Lower leg skin (tissue), 3 donors: ENCODE measurements around the gene PRDM15.

Experiments used
- POLR2A ChIP-seq, 2 donors: fragments of 450-650 bp; IDR thresholded peaks; one replicate each; pipeline ENCODE4 v1.6.1; 2016 to 2017; ENCODE audit warnings: antibody characterized with exemption in 2 of 2, mild to moderate bottlenecking in 1 of 2, moderate library complexity in 1 of 2
- TF ChIP-seq, protein P1 (sequence below), 3 donors: fragments of 450-650 bp; IDR thresholded peaks; one replicate each; pipeline ENCODE4 v1.5.1; 2016; ENCODE audit warnings: antibody characterized with exemption in 3 of 3, mild to moderate bottlenecking in 3 of 3, moderate library complexity in 2 of 3

DNA sequence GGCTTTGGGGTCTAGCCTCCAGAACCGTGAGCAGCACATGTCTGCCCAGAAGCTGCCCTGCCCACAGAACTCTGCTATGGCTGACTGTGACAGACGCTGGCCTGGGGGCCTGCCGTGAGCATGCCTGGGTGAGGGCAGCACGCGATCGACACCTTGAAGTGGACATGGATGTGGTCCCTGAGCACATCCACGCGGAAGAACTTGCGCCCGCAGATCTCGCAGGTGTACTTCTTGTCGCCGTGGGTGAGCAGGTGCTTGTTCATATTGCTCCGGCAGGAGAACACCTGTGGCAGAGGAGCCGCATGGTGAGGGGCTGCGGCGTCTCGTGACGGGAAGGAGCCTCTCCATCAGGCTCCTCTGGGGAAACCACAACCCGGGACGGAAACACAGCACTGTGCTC lies 56.0 kb downstream of the PRDM15 start:
- TF ChIP-seq, protein P1, sequence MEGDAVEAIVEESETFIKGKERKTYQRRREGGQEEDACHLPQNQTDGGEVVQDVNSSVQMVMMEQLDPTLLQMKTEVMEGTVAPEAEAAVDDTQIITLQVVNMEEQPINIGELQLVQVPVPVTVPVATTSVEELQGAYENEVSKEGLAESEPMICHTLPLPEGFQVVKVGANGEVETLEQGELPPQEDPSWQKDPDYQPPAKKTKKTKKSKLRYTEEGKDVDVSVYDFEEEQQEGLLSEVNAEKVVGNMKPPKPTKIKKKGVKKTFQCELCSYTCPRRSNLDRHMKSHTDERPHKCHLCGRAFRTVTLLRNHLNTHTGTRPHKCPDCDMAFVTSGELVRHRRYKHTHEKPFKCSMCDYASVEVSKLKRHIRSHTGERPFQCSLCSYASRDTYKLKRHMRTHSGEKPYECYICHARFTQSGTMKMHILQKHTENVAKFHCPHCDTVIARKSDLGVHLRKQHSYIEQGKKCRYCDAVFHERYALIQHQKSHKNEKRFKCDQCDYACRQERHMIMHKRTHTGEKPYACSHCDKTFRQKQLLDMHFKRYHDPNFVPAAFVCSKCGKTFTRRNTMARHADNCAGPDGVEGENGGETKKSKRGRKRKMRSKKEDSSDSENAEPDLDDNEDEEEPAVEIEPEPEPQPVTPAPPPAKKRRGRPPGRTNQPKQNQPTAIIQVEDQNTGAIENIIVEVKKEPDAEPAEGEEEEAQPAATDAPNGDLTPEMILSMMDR (IDR thresholded peaks at IDR 0.05) = no peak
- TF ChIP-seq POLR2A (IDR thresholded peaks at IDR 0.05) = no peak
